K562 (cell line): ENCODE results near the gene JAKMIP1. TPM values are rescaled to one million over a fixed set of nuclear protein-coding genes. Genes with fewer than 3 reads are reported as not detected.

Experiments
- ATAC-seq: fragments of 200-7000 bp; cut with Tn5 transposase; 3 replicates; pipeline ENCODE4 v1.9.1; 2020; ENCODE audit warnings: moderate library complexity
- BruUV-seq: library from RNA; stranded (reverse); fragments of 400-500 nt; replicated peaks from 2 replicates; lab custom pipeline; 2021; lab: Mats Ljungman, UMichigan
- CTCF ChIA-PET: fragments of 300-600 bp; formaldehyde crosslinking; extraction: SDS; loops from one replicate; lab custom pipeline; 2021; ENCODE audit warnings: low intra/inter-chr PET ratio; lab: Yijun Ruan, JAX
- POLR2A ChIA-PET: fragments of 300-600, 350-650 bp; sonication (Branson Sonifier 250); formaldehyde crosslinking; extraction: SDS; loops from one replicate; lab custom pipeline; 2021; ENCODE audit warnings: antibody characterized with exemption, inconsistent platforms; lab: Yijun Ruan, JAX
- DNase-seq, 4 experiments: peaks; one replicate each; pipeline versions ENCODE4 v3.0.0 to v3.0.0-alpha.2; 2011 to 2018; ENCODE audit warnings: low spot score in 3 of 4, mixed read lengths in 3 of 4; ENCODE audit errors: extremely low read depth in 1 of 4
- FAIRE-seq: peaks from 2 replicates; lab custom pipeline; 2011; peaks lifted over from hg19 to GRCh38; lab: Jason Lieb, UNC
- H2AFZ ChIP-seq: 2 replicates; pipeline ENCODE4 v1.6.0; 2011; ENCODE audit warnings: low read depth, low read length, control low read depth, inconsistent platforms
- H3K27ac ChIP-seq: fragments of 200-600 bp; 3 replicates; pipeline ENCODE4 v1.8.0; 2011; ENCODE audit warnings: low read depth, mild to moderate bottlenecking, control low read depth, inconsistent platforms, low read length, moderate library complexity, mixed read lengths; ENCODE audit errors: extremely low read depth
- H3K27me3 ChIP-seq, 2 experiments: fragments of 300-600 bp in 1 of 2; 2 replicates in 1 of 2; 3 replicates in 1 of 2; pipeline versions ENCODE4 v1.6.0 to v1.8.0; 2011; ENCODE audit warnings: inconsistent platforms in 2 of 2, low read length in 2 of 2, mild to moderate bottlenecking in 1 of 2, mixed read lengths in 1 of 2, moderate library complexity in 1 of 2; ENCODE audit not compliant: control insufficient read depth in 2 of 2, insufficient read depth in 2 of 2
- H3K36me3 ChIP-seq: fragments of 300-600 bp; 3 replicates; pipeline ENCODE4 v1.8.0; 2011; ENCODE audit warnings: mild to moderate bottlenecking, low read length, inconsistent platforms; ENCODE audit not compliant: control insufficient read depth, insufficient read depth
- H3K4me1 ChIP-seq, 2 experiments: fragments of 200-600 bp in 1 of 2; replicated peaks in 1 of 2; 2 replicates in 1 of 2; 3 replicates in 1 of 2; pipeline versions ENCODE4 v1.5.1 to v1.8.0; 2011; ENCODE audit warnings: inconsistent platforms in 2 of 2, low read length in 2 of 2, mild to moderate bottlenecking in 1 of 2, mixed read lengths in 1 of 2, moderate library complexity in 1 of 2; ENCODE audit not compliant: control insufficient read depth in 2 of 2, insufficient read depth in 2 of 2
- H3K4me2 ChIP-seq: 2 replicates; pipeline ENCODE4 v1.6.1; 2011; ENCODE audit warnings: low read length, control low read depth, inconsistent platforms, mixed read lengths; ENCODE audit not compliant: insufficient read depth
- H3K4me3 ChIP-seq: fragments of 200-600 bp; sonication (generic), shearing (Covaris generic); 2 replicates; pipeline ENCODE4 v1.5.1; 2016; ENCODE audit warnings: control low read depth, inconsistent platforms
- H3K79me2 ChIP-seq: fragments of 200-600 bp; 3 replicates; pipeline ENCODE4 v1.8.0; 2011; ENCODE audit warnings: low read length, inconsistent platforms; ENCODE audit not compliant: control insufficient read depth, insufficient read depth
- H3K9ac ChIP-seq, 2 experiments: 2 replicates each; pipeline versions ENCODE4 v1.6.0 to v1.6.1; 2011; ENCODE audit warnings: low read depth in 2 of 2, low read length in 2 of 2, control low read depth in 1 of 2, inconsistent platforms in 1 of 2, mild to moderate bottlenecking in 1 of 2, mixed read lengths in 1 of 2; ENCODE audit not compliant: insufficient read depth in 1 of 2
- H3K9me1 ChIP-seq: one replicate; pipeline ENCODE4 v1.6.0; 2011; ENCODE audit warnings: inconsistent platforms, mild to moderate bottlenecking, low read length, moderate library complexity; ENCODE audit not compliant: control insufficient read depth, insufficient read depth
- H3K9me3 ChIP-seq: replicated peaks from 2 replicates; pipeline ENCODE4 v1.5.1; 2011; ENCODE audit warnings: low read depth, low read length, inconsistent platforms; ENCODE audit not compliant: control insufficient read depth, insufficient read depth
- H4K20me1 ChIP-seq: replicated peaks from 2 replicates; pipeline ENCODE4 v1.6.1; 2011; ENCODE audit warnings: low read length, inconsistent platforms, mixed read lengths; ENCODE audit not compliant: control insufficient read depth, insufficient read depth
- ELK1 ChIP-seq: sonication (generic); formaldehyde crosslinking; IDR thresholded peaks from 2 replicates; pipeline ENCODE4 v1.8.1; 2022; ENCODE audit warnings: missing genetic modification reagents
- SPI1 ChIP-seq: IDR thresholded peaks from 2 replicates; pipeline ENCODE4 v1.6.1; 2011; ENCODE audit warnings: low read depth, low read length, control low read depth, borderline replicate concordance
- ZNF280B ChIP-seq: fragments of 250-450 bp; sonication (Bioruptor Pico); IDR thresholded peaks from 2 replicates; pipeline ENCODE4 v1.5.1; 2021; ENCODE audit warnings: mild to moderate bottlenecking
- WGBS: fragments of 100-300 bp; shearing (Covaris generic); methylation state at CpG from one replicate; pipeline ENCODE4 v1.1.6; 2016; ENCODE audit warnings: low coverage, mixed read lengths; ENCODE audit not compliant: insufficient coverage; ENCODE audit errors: missing lambda C conversion rate; 5-methylcytosine and 5-hydroxymethylcytosine counted together
- in situ Hi-C: fragments of 300-500 bp; cut with MboI; formaldehyde crosslinking; loops from 4 replicates; pipeline ENCODE4 v1.15.0; 2018; ENCODE audit warnings: inconsistent platforms, mixed read lengths
- intact Hi-C: fragments of 100-400 bp; cut with micrococcal nuclease; formaldehyde crosslinking; loops from 2 replicates; pipeline ENCODE4 v1.14.2; 2022
- polyA plus RNA-seq, 8 experiments: library from polyadenylated mRNA; depleted of rRNA in 4 of 8; stranded (reverse) in 5 of 8; unstranded in 3 of 8; fragments of >200 nt; fragmentation: Nextera tagmentation in 2 of 8; fragmentation: Illumina TruSeq in 1 of 8; extraction: Ambion mirVana in 2 of 8; extraction: Trizol in 1 of 8; gene quantifications; 2 replicates each; pipeline versions ENCODE4 v1.2.1 to v1.2.3, GENCODE V29; 2011 to 2014; ENCODE audit warnings: inconsistent platforms in 1 of 8, missing spikeins in 1 of 8
- total RNA-seq, 7 experiments: library from RNA; depleted of rRNA in 6 of 7; stranded (reverse); fragments of >200 nt in 6 of 7; fragmentation: Illumina TruSeq in 2 of 7; extraction: Trizol in 2 of 7; gene quantifications; 2 replicates each; pipeline versions ENCODE4 v1.2.1 to v1.2.3, GENCODE V29; 2011 to 2021; ENCODE audit warnings: low replicate concordance in 1 of 7

JAKMIP1 gene
- total and polyA plus RNA-seq, 9 of the 15 experiments (the other 6 are each of a cell fraction or from before 2014, with no cell fraction given) = not detected

- no peak overlapping the region for H2AFZ ChIP-seq
- ATAC-seq = no peak
- DNase-seq = no peak
- no peaks in the 10 kb centered on the region for H3K4me1 ChIP-seq
- H3K4me3 ChIP-seq = no peak overlapping the region
- TF ChIP-seq ELK1 (no peak), SPI1 (peak; percentile 21; the same call in 1 of the 2 replicates), ZNF280B (CRISPR knock-in tag) (no peak)
- TF ChIP-seq, all 486 proteins: peak for 1
- Histone ChIP-seq H3K27me3 (no peaks in the 10 kb centered on the region), H3K9me1 (no peaks in the 10 kb centered on the region), H3K79me2 (no peaks in the 10 kb centered on the region), H4K20me1 (no peaks in the 10 kb centered on the region; the same call in 1 of the 2 replicates), H3K4me2 (no peak overlapping the region), H3K36me3 (no peaks in the 10 kb centered on the region), H3K9ac (no peak overlapping the region), H3K9me3 (no peaks in the 10 kb centered on the region), H3K27ac (no peak overlapping the region)
- ChIA-PET POLR2A (no interaction called here), CTCF (no interaction called here)
- 0% methylated on average over 5 of the region's 5 CpGs for WGBS
- in situ Hi-C loops (no loop called here), intact Hi-C loops (no loop called here)
- no peak for FAIRE-seq
- BruUV-seq = no TSS peak
These were observed 102.8 kb downstream of the JAKMIP1 start for GRCh38 chr4:6097581-6097980.
